WTC11 (cell line): ENCODE measurements around the gene COPB1. TPM values are rescaled to one million over a fixed set of nuclear protein-coding genes. Genes with fewer than 3 reads are reported as not detected.

Source experiments
- ATAC-seq: fragments of 200-7000 bp; cut with Tn5 transposase; 2 replicates; pipeline ENCODE4 v1.10.0; 2021; ENCODE audit warnings: mild to moderate bottlenecking, moderate library complexity
- CTCF ChIA-PET: fragments of 300-600 bp; sonication (Branson Sonifier 250); formaldehyde crosslinking; loops from one replicate; lab custom pipeline; 2021; ENCODE audit warnings: antibody characterized with exemption; lab: Charles Lee
- POLR2A ChIA-PET: fragments of 350-600 bp; sonication (Branson Sonifier 250); formaldehyde crosslinking; loops from one replicate; lab custom pipeline; 2021; ENCODE audit warnings: antibody characterized with exemption; lab: Charles Lee
- DNase-seq: peaks from one replicate; pipeline ENCODE4 v3.0.0; 2021; ENCODE audit warnings: low spot score
- H3K27ac Mint-ChIP-seq: 2 replicates; pipeline ENCODE4 v1.8.0; 2021; ENCODE audit warnings: mixed read lengths
- H3K27me3 Mint-ChIP-seq: 2 replicates; pipeline ENCODE4 v1.8.0; 2021; ENCODE audit warnings: low read depth, mild to moderate bottlenecking, moderate library complexity, mixed read lengths
- H3K36me3 Mint-ChIP-seq: 2 replicates; pipeline ENCODE4 v1.8.0; 2021; ENCODE audit warnings: mixed read lengths
- H3K4me1 Mint-ChIP-seq: 2 replicates; pipeline ENCODE4 v1.8.0; 2022; ENCODE audit warnings: mixed read lengths
- H3K4me3 Mint-ChIP-seq: 2 replicates; pipeline ENCODE4 v1.8.0; 2021; ENCODE audit warnings: mild to moderate bottlenecking, moderate library complexity, mixed read lengths
- H3K9me3 Mint-ChIP-seq: 2 replicates; pipeline ENCODE4 v1.8.0; 2021; ENCODE audit warnings: mixed read lengths
- ARID4B ChIP-seq: sonication (generic); formaldehyde crosslinking; IDR thresholded peaks from 2 replicates; pipeline ENCODE4 v1.8.0; 2023; ENCODE audit warnings: missing genetic modification reagents, mild to moderate bottlenecking, borderline replicate concordance
- ATF3 ChIP-seq: sonication (generic); formaldehyde crosslinking; conservative IDR thresholded peaks from 2 replicates; pipeline ENCODE4 v1.8.1; 2022; ENCODE audit warnings: mild to moderate bottlenecking, missing genetic modification reagents
- CBFB ChIP-seq: sonication (generic); formaldehyde crosslinking; IDR thresholded peaks from 2 replicates; pipeline ENCODE4 v1.8.1; 2022; ENCODE audit warnings: mild to moderate bottlenecking, low read depth, missing genetic modification reagents
- ETV6 ChIP-seq: sonication (generic); formaldehyde crosslinking; IDR thresholded peaks from 2 replicates; pipeline ENCODE4 v1.8.1; 2022; ENCODE audit warnings: mild to moderate bottlenecking, missing genetic modification reagents
- FOXJ3 ChIP-seq: sonication (generic); formaldehyde crosslinking; IDR thresholded peaks from 2 replicates; pipeline ENCODE4 v1.9.0; 2021; ENCODE audit warnings: missing genetic modification reagents, mild to moderate bottlenecking, borderline replicate concordance
- NR3C1 ChIP-seq: sonication (generic); formaldehyde crosslinking; conservative IDR thresholded peaks from 2 replicates; pipeline ENCODE4 v1.8.1; 2023; ENCODE audit warnings: low read depth, mild to moderate bottlenecking, missing genetic modification reagents
- RELA ChIP-seq: sonication (generic); formaldehyde crosslinking; IDR thresholded peaks from 2 replicates; pipeline ENCODE4 v1.8.1; 2022; ENCODE audit warnings: missing genetic modification reagents, mild to moderate bottlenecking, borderline replicate concordance
- ZNF281 ChIP-seq: sonication (generic); formaldehyde crosslinking; IDR thresholded peaks from 2 replicates; pipeline ENCODE4 v1.8.0; 2023; ENCODE audit warnings: mild to moderate bottlenecking, missing genetic modification reagents
- ZNF671 ChIP-seq: fragments of 250-450 bp; sonication (Bioruptor Pico); IDR thresholded peaks from 2 replicates; pipeline ENCODE4 v1.8.0; 2021; ENCODE audit warnings: mild to moderate bottlenecking
- total RNA-seq: library from RNA; stranded (reverse); gene quantifications from 3 replicates; pipeline ENCODE4 v1.2.3, GENCODE V29; 2021
- TF ChIP-seq, protein P1 (sequence below): sonication (generic); formaldehyde crosslinking; IDR thresholded peaks from 2 replicates; pipeline ENCODE4 v1.8.0; 2022; ENCODE audit warnings: missing genetic modification reagents
- TF ChIP-seq, protein P2 (sequence below): sonication (generic); formaldehyde crosslinking; IDR thresholded peaks from 2 replicates; pipeline ENCODE4 v1.8.0; 2023; ENCODE audit warnings: missing genetic modification reagents
- TF ChIP-seq, protein P3 (sequence below): fragments of 250-450 bp; sonication (Bioruptor Pico); IDR thresholded peaks from 2 replicates; pipeline ENCODE4 v2.1.2; 2022; ENCODE audit warnings: mild to moderate bottlenecking, moderate library complexity
- TF ChIP-seq, protein P4 (sequence below): fragments of 250-450 bp; sonication (Bioruptor Pico); IDR thresholded peaks from 2 replicates; pipeline ENCODE4 v1.9.0; 2021; ENCODE audit warnings: mild to moderate bottlenecking

The COPB1 gene
- total RNA-seq, 1 experiment from 2014 or later = 76.3 TPM

GRCh38 chr11:14471127-14471526, 28.5 kb downstream of the COPB1 start (continued):
- TF ChIP-seq ARID4B (CRISPR knock-in tag) (no peak), CBFB (CRISPR knock-in tag) (no peak)

- no peaks in the 10 kb centered on the region for H3K9me3 Mint-ChIP-seq
- no peak for TF ChIP-seq ATF3 (CRISPR knock-in tag)
- TF ChIP-seq, protein P1, sequence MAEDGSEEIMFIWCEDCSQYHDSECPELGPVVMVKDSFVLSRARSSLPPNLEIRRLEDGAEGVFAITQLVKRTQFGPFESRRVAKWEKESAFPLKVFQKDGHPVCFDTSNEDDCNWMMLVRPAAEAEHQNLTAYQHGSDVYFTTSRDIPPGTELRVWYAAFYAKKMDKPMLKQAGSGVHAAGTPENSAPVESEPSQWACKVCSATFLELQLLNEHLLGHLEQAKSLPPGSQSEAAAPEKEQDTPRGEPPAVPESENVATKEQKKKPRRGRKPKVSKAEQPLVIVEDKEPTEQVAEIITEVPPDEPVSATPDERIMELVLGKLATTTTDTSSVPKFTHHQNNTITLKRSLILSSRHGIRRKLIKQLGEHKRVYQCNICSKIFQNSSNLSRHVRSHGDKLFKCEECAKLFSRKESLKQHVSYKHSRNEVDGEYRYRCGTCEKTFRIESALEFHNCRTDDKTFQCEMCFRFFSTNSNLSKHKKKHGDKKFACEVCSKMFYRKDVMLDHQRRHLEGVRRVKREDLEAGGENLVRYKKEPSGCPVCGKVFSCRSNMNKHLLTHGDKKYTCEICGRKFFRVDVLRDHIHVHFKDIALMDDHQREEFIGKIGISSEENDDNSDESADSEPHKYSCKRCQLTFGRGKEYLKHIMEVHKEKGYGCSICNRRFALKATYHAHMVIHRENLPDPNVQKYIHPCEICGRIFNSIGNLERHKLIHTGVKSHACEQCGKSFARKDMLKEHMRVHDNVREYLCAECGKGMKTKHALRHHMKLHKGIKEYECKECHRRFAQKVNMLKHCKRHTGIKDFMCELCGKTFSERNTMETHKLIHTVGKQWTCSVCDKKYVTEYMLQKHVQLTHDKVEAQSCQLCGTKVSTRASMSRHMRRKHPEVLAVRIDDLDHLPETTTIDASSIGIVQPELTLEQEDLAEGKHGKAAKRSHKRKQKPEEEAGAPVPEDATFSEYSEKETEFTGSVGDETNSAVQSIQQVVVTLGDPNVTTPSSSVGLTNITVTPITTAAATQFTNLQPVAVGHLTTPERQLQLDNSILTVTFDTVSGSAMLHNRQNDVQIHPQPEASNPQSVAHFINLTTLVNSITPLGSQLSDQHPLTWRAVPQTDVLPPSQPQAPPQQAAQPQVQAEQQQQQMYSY (CRISPR knock-in tag) = no peak
- no peak for TF ChIP-seq ZNF281 (CRISPR knock-in tag)
- no peak for TF ChIP-seq ZNF671 (CRISPR knock-in tag)
- no peak for TF ChIP-seq FOXJ3
- TF ChIP-seq NR3C1 (CRISPR knock-in tag) = no peak
- no peak for TF ChIP-seq ETV6 (CRISPR knock-in tag)
- TF ChIP-seq, protein P2, sequence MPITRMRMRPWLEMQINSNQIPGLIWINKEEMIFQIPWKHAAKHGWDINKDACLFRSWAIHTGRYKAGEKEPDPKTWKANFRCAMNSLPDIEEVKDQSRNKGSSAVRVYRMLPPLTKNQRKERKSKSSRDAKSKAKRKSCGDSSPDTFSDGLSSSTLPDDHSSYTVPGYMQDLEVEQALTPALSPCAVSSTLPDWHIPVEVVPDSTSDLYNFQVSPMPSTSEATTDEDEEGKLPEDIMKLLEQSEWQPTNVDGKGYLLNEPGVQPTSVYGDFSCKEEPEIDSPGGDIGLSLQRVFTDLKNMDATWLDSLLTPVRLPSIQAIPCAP = no peak
- TF ChIP-seq, protein P3, sequence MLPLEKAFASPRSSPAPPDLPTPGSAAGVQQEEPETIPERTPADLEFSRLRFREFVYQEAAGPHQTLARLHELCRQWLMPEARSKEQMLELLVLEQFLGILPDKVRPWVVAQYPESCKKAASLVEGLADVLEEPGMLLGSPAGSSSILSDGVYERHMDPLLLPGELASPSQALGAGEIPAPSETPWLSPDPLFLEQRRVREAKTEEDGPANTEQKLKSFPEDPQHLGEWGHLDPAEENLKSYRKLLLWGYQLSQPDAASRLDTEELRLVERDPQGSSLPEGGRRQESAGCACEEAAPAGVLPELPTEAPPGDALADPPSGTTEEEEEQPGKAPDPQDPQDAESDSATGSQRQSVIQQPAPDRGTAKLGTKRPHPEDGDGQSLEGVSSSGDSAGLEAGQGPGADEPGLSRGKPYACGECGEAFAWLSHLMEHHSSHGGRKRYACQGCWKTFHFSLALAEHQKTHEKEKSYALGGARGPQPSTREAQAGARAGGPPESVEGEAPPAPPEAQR = no peak
- TF ChIP-seq, protein P4, sequence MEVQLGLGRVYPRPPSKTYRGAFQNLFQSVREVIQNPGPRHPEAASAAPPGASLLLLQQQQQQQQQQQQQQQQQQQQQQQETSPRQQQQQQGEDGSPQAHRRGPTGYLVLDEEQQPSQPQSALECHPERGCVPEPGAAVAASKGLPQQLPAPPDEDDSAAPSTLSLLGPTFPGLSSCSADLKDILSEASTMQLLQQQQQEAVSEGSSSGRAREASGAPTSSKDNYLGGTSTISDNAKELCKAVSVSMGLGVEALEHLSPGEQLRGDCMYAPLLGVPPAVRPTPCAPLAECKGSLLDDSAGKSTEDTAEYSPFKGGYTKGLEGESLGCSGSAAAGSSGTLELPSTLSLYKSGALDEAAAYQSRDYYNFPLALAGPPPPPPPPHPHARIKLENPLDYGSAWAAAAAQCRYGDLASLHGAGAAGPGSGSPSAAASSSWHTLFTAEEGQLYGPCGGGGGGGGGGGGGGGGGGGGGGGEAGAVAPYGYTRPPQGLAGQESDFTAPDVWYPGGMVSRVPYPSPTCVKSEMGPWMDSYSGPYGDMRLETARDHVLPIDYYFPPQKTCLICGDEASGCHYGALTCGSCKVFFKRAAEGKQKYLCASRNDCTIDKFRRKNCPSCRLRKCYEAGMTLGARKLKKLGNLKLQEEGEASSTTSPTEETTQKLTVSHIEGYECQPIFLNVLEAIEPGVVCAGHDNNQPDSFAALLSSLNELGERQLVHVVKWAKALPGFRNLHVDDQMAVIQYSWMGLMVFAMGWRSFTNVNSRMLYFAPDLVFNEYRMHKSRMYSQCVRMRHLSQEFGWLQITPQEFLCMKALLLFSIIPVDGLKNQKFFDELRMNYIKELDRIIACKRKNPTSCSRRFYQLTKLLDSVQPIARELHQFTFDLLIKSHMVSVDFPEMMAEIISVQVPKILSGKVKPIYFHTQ (CRISPR knock-in tag) = no peak
- no peak for TF ChIP-seq RELA (CRISPR knock-in tag)
- no peaks in the 10 kb centered on the region for H3K27me3 Mint-ChIP-seq
- H3K27ac Mint-ChIP-seq = no peak overlapping the region
- POLR2A ChIA-PET = no interaction called here
- ATAC-seq (no peak), DNase-seq (no peak)
- no peaks in the 10 kb centered on the region for H3K4me1 Mint-ChIP-seq
- no peak overlapping the region for H3K4me3 Mint-ChIP-seq
- H3K36me3 Mint-ChIP-seq = peaks cover 54% of the 10 kb centered on the region
- CTCF ChIA-PET = interaction anchor here (1.2 kb wide), 1 partner anchor 9 kb away, joined by 5 read pairs; no protein-coding TSS in a partner anchor
These were observed 36.0 kb downstream of the COPB1 start for GRCh38 chr11:14463623-14464022.
